Neural cell (in vitro differentiated cells): ENCODE measurements around the gene BTK. TPM values are rescaled to one million over a fixed set of nuclear protein-coding genes. Genes with fewer than 3 reads are reported as not detected.

ENCODE experiments used
- H2AFZ ChIP-seq: fragments of 200-600, 300-800 bp; sonication (generic), shearing (Covaris generic); 2 replicates; pipeline ENCODE4 v1.6.0; 2014; ENCODE audit warnings: low read depth, mild to moderate bottlenecking, antibody characterized with exemption, low read length, moderate library complexity
- H3F3A ChIP-seq: fragments of 200-600 bp; shearing (Covaris generic); 2 replicates; pipeline ENCODE4 v1.6.1; 2016; ENCODE audit warnings: mild to moderate bottlenecking, moderate library complexity, mixed read lengths, antibody characterized with exemption, low read length; ENCODE audit not compliant: insufficient read depth, poor library complexity, severe bottlenecking
- H3K27ac ChIP-seq: fragments of 200-600, 300-800 bp; sonication (generic), shearing (Covaris generic); 2 replicates; pipeline ENCODE4 v1.5.1; 2014; ENCODE audit warnings: mild to moderate bottlenecking, low read length, moderate library complexity
- H3K27me3 ChIP-seq: fragments of 300-800, 200-600 bp; sonication (generic), shearing (Covaris generic); 2 replicates; pipeline ENCODE4 v1.6.0; 2014; ENCODE audit warnings: mild to moderate bottlenecking, low read depth, low read length, moderate library complexity; ENCODE audit not compliant: insufficient read depth
- H3K36me3 ChIP-seq: fragments of 300-800, 200-600 bp; sonication (generic), shearing (Covaris generic); 2 replicates; pipeline ENCODE4 v1.5.1; 2014; ENCODE audit warnings: mild to moderate bottlenecking, antibody characterized with exemption, low read length, moderate library complexity; ENCODE audit not compliant: insufficient read depth
- H3K4me2 ChIP-seq: fragments of 300-800, 200-600 bp; sonication (generic), shearing (Covaris generic); 2 replicates; pipeline ENCODE4 v1.6.0; 2014; ENCODE audit warnings: mild to moderate bottlenecking, low read length
- H3K4me3 ChIP-seq: fragments of 300-800, 200-600 bp; sonication (generic), shearing (Covaris generic); 2 replicates; pipeline ENCODE4 v1.5.1; 2014; ENCODE audit warnings: mild to moderate bottlenecking, low read length, moderate library complexity
- H3K79me2 ChIP-seq: fragments of 200-600 bp; shearing (Covaris generic); replicated peaks from 2 replicates; pipeline ENCODE4 v1.6.0; 2014; ENCODE audit warnings: mild to moderate bottlenecking, low read length, moderate library complexity; ENCODE audit not compliant: insufficient read depth
- H3K9ac ChIP-seq: fragments of 300-800, 200-600 bp; sonication (generic), shearing (Covaris generic); 2 replicates; pipeline ENCODE4 v1.6.1; 2016; ENCODE audit warnings: mild to moderate bottlenecking, low read length, mixed read lengths
- H3K9me2 ChIP-seq: fragments of 200-600 bp; shearing (Covaris generic); 2 replicates; pipeline ENCODE4 v1.6.1; 2016; ENCODE audit warnings: mild to moderate bottlenecking, low read length, mixed read lengths; ENCODE audit not compliant: insufficient read depth
- H3K9me3 ChIP-seq: fragments of 200-600, 300-800 bp; sonication (generic), shearing (Covaris generic); 2 replicates; pipeline ENCODE4 v1.6.1; 2016; ENCODE audit warnings: mild to moderate bottlenecking, mixed run types, low read length, moderate library complexity, mixed read lengths
- H4K20me1 ChIP-seq: fragments of 200-600 bp; shearing (Covaris generic); 2 replicates; pipeline ENCODE4 v1.6.1; 2016; ENCODE audit warnings: mild to moderate bottlenecking, mixed run types; ENCODE audit not compliant: insufficient read depth
- CTCF ChIP-seq: fragments of 450-650 bp; IDR thresholded peaks from 2 replicates; pipeline ENCODE4 v1.5.1; 2014; ENCODE audit warnings: antibody characterized with exemption, mild to moderate bottlenecking, moderate library complexity; ENCODE audit not compliant: poor library complexity, severe bottlenecking
- EP300 ChIP-seq: fragments of 450-650 bp; conservative IDR thresholded peaks from 2 replicates; pipeline ENCODE4 v1.6.1; 2014; ENCODE audit warnings: antibody characterized with exemption, mild to moderate bottlenecking, moderate library complexity; ENCODE audit not compliant: poor library complexity, severe bottlenecking
- EZH2 ChIP-seq: fragments of 200-600, 300-800 bp; shearing (Covaris generic), sonication (generic); IDR thresholded peaks from 2 replicates; pipeline ENCODE4 v1.6.1; 2014; ENCODE audit warnings: antibody characterized with exemption, low read length, borderline replicate concordance, mild to moderate bottlenecking; ENCODE audit not compliant: insufficient read depth, poor library complexity, severe bottlenecking
- MXI1 ChIP-seq: fragments of 450-650 bp; conservative IDR thresholded peaks from 2 replicates; pipeline ENCODE4 v1.6.1; 2014; ENCODE audit warnings: antibody characterized with exemption, mild to moderate bottlenecking; ENCODE audit not compliant: poor library complexity, severe bottlenecking
- POLR2AphosphoS5 ChIP-seq: IDR thresholded peaks from 2 replicates; pipeline ENCODE4 v1.6.1; 2012
- RAD21 ChIP-seq: fragments of 450-650 bp; conservative IDR thresholded peaks from 2 replicates; pipeline ENCODE4 v1.6.1; 2014; ENCODE audit warnings: antibody characterized with exemption, mild to moderate bottlenecking, moderate library complexity
- SMC3 ChIP-seq: fragments of 450-650 bp; conservative IDR thresholded peaks from 2 replicates; pipeline ENCODE4 v1.6.1; 2014; ENCODE audit warnings: antibody characterized with exemption, mild to moderate bottlenecking, moderate library complexity; ENCODE audit not compliant: poor library complexity
- TAF1 ChIP-seq: IDR thresholded peaks from 2 replicates; pipeline ENCODE4 v1.6.1; 2012; ENCODE audit warnings: low read depth
- polyA plus RNA-seq: library from polyadenylated mRNA; depleted of rRNA; stranded (reverse); fragments of >200 nt; gene quantifications from 2 replicates; pipeline ENCODE4 v1.2.3, GENCODE V29; 2014
- TF ChIP-seq, protein P1 (sequence below): IDR thresholded peaks from 2 replicates; pipeline ENCODE4 v1.6.1; 2012; ENCODE audit warnings: borderline replicate concordance

The BTK gene
- polyA plus RNA-seq, 1 donor from 2014 or later: not detected

DNA sequence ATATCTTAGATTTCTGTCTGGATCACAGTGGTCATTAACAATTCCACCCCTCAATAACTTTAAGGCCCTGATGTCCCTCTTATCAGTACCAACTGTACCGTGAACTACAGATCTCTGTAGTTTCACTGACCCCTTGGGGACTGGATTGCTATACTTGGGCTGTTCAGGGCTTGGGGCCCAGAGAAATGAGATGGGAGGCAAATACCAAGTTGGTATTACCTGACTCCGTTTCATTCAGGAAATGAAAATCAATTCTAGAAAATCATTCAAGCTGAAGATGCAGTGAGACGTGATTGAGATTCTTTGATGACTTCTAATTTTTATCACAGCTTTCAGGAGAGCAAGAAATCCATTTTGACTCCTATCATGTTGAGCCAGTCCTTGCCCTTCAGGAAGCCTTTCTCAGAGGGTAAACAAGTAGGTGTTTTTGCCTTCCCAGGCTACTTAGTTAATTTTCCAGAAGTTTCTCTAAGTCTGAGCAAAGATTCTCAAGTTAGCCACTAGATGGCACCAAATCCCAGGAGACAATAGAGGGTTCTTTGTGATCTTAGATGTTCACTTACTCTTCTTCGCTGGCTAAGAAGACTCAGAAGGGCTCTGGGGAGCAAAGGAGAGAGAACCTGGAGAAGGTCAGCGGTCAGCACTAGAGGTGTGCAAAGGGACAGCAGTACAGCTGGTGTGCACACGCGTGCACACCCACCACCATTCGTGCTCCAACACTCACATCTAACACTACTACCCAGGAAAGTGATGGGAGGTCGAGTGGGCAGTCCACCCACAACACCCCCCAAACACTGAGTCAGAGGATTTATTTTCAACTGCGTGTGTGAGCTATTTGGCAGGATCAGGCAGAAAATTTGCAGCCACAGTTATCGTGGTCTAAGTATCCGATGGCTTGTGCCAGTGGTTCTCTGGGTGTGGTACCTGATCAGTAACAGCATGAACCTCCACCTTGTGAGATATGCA is 29.5 kb upstream of the BTK start:
- no peaks in the 10 kb centered on the region for H3K27me3 ChIP-seq
- no peaks in the 10 kb centered on the region for H3K9me3 ChIP-seq
- no peak overlapping the region for H3K27ac ChIP-seq
- peaks cover 8% of the 10 kb centered on the region for H3K79me2 ChIP-seq
- TF ChIP-seq MXI1: no peak
- peak; percentile 72 for TF ChIP-seq CTCF
- no peak for TF ChIP-seq EP300
- TF ChIP-seq SMC3: peak; percentile 66
- TF ChIP-seq, protein P1, sequence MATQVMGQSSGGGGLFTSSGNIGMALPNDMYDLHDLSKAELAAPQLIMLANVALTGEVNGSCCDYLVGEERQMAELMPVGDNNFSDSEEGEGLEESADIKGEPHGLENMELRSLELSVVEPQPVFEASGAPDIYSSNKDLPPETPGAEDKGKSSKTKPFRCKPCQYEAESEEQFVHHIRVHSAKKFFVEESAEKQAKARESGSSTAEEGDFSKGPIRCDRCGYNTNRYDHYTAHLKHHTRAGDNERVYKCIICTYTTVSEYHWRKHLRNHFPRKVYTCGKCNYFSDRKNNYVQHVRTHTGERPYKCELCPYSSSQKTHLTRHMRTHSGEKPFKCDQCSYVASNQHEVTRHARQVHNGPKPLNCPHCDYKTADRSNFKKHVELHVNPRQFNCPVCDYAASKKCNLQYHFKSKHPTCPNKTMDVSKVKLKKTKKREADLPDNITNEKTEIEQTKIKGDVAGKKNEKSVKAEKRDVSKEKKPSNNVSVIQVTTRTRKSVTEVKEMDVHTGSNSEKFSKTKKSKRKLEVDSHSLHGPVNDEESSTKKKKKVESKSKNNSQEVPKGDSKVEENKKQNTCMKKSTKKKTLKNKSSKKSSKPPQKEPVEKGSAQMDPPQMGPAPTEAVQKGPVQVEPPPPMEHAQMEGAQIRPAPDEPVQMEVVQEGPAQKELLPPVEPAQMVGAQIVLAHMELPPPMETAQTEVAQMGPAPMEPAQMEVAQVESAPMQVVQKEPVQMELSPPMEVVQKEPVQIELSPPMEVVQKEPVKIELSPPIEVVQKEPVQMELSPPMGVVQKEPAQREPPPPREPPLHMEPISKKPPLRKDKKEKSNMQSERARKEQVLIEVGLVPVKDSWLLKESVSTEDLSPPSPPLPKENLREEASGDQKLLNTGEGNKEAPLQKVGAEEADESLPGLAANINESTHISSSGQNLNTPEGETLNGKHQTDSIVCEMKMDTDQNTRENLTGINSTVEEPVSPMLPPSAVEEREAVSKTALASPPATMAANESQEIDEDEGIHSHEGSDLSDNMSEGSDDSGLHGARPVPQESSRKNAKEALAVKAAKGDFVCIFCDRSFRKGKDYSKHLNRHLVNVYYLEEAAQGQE: no peak
- peak; percentile 70 for TF ChIP-seq RAD21
- TF ChIP-seq EZH2: no peak
- no peak for TF ChIP-seq POLR2AphosphoS5
- TF ChIP-seq TAF1: no peak
- H3K4me2 ChIP-seq: no peak overlapping the region
- no peak overlapping the region for H2AFZ ChIP-seq
- no peak overlapping the region for H3K4me3 ChIP-seq
- no peak overlapping the region for H3K9ac ChIP-seq
- no peaks in the 10 kb centered on the region for H3K9me2 ChIP-seq
- H3F3A ChIP-seq: no peaks in the 10 kb centered on the region
- no peaks in the 10 kb centered on the region for H3K36me3 ChIP-seq
- H4K20me1 ChIP-seq: no peaks in the 10 kb centered on the region

- no peak overlapping the region for H3K4me3 ChIP-seq
- TF ChIP-seq MXI1: no peak
- TF ChIP-seq POLR2AphosphoS5: no peak
- no peak for TF ChIP-seq TAF1
- no peak for TF ChIP-seq CTCF
- TF ChIP-seq SMC3: no peak
- TF ChIP-seq, protein P1: no peak
- TF ChIP-seq RAD21: no peak
- no peak for TF ChIP-seq EZH2
- no peak for TF ChIP-seq EP300
- H3K9ac ChIP-seq: no peak overlapping the region
- no peaks in the 10 kb centered on the region for H3K9me2 ChIP-seq
- peaks cover 28% of the 10 kb centered on the region for H3K79me2 ChIP-seq
- no peaks in the 10 kb centered on the region for H3K9me3 ChIP-seq
- no peaks in the 10 kb centered on the region for H3K36me3 ChIP-seq
- no peaks in the 10 kb centered on the region for H3K27me3 ChIP-seq
- H4K20me1 ChIP-seq: no peaks in the 10 kb centered on the region
- no peak overlapping the region for H3K27ac ChIP-seq
- H3F3A ChIP-seq: no peaks in the 10 kb centered on the region
- H2AFZ ChIP-seq: no peak overlapping the region
- no peak overlapping the region for H3K4me2 ChIP-seq
Measured at GRCh38 chrX:101411984-101412383, 26.0 kb upstream of the BTK start.
